ENCODE data around the gene SLC13A3. TPM values are rescaled to one million over a fixed set of nuclear protein-coding genes. Genes with fewer than 3 reads are reported as not detected.

Gene SLC13A3
- total RNA-seq, 3 donors from 2014 or later: 0.08 to 0.19 (median 0.13) TPM

DNA sequence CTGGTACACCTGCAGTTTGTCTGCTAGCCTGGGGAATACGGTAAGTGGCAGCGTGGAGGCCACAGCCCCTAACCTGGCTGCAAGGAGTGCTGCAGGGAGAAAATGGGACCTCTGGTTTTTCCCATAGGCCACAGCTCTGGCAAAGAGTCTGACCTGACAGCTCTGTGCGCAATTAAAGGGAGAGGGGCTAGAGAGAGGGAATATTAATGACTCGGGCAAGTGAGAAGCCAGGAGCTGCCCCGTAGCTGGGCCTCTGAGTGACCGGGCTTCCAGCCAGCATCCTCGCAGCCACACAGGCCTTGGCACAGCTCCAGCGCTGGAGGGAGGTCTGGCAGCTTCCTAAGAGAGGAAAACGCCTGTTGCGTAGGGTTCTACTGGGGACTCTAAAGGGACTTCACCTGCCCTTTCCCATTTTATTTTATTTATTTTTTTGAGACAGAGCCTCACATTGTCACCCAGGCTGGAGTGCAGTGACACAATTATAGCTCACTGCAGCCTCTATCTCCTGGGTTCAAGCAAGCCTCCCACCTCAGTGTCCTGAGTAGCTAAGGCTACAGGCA lies 82.6 kb downstream of the SLC13A3 start:
- DNase-seq: no peak
- Mint-ChIP-seq H3K9me3 (no peaks in the 10 kb centered on the region), H3K27me3 (ENCODE audit: low read depth) (peaks cover 7% of the 10 kb centered on the region), H3K4me3 (no peak overlapping the region), H3K36me3 (ENCODE audit: insufficient read depth) (no peaks in the 10 kb centered on the region), H3K4me1 (ENCODE audit: low read depth) (no peaks in the 10 kb centered on the region)
- no peak for ATAC-seq

DNA sequence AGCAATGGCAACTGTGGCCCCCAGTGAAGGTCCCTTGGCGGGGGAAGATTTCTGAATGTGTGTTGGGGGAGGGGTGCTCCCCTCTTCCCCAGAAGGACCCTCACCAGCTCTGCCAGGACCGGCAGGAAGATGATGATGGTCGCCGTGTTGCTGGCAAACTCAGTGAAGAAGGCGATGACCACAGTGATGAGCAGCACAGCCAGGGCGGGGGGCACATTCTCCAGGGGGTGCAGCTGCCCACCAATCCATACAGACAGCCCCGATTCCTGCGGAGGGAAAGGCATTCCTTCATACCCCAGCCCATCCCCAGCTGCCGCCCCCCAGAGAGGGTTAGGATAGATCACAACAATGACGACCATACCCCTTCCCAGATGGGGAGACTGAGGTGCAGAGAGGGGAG lies 85.1 kb downstream of the SLC13A3 start:
- Mint-ChIP-seq H3K27me3 (ENCODE audit: low read depth) (peaks cover 7% of the 10 kb centered on the region), H3K9me3 (no peaks in the 10 kb centered on the region), H3K4me3 (no peak overlapping the region), H3K36me3 (ENCODE audit: insufficient read depth) (no peaks in the 10 kb centered on the region), H3K4me1 (ENCODE audit: low read depth) (no peaks in the 10 kb centered on the region)
- DNase-seq: no peak
- ATAC-seq: no peak

DNA sequence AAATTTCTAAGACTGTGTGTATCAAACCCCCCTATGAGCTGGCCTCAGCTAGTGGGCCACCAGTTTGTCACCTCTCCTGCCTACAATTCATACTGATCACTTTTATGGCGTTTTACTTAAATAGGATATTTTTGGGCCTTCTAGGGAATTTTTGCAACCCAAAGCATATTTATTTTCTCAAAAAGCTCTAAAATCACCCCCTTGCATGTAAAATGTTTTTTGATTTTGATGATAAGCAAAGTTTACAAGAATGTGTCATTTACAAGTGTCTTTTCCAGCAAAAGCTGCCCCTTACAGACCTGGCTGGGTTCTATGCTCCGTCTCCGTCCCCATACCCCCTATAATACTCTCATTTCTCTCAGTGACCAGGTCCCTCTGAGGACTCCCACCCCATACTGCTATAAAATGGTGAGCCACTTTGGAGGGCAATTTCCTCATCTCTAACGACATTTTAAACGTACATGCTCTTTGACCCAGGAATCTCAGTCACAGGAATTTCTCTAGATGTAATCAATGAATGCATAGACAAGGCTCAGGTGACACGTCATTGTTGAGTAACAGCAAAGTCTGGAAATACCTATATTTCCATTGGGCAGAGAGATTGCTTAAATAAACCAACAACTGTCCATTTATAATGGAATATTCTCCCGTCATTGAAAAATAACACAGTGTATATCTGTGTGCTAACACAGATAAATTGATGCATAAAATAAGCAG lies 86.9 kb downstream of the SLC13A3 start:
- ATAC-seq: no peak
- no peak overlapping the region for H3K4me3 Mint-ChIP-seq
- no peaks in the 10 kb centered on the region for H3K4me1 Mint-ChIP-seq (ENCODE audit: low read depth)
- DNase-seq: no peak
- H3K27me3 Mint-ChIP-seq (ENCODE audit: low read depth): peaks cover 4% of the 10 kb centered on the region
- no peaks in the 10 kb centered on the region for H3K36me3 Mint-ChIP-seq (ENCODE audit: insufficient read depth)
- no peaks in the 10 kb centered on the region for H3K9me3 Mint-ChIP-seq

DNA sequence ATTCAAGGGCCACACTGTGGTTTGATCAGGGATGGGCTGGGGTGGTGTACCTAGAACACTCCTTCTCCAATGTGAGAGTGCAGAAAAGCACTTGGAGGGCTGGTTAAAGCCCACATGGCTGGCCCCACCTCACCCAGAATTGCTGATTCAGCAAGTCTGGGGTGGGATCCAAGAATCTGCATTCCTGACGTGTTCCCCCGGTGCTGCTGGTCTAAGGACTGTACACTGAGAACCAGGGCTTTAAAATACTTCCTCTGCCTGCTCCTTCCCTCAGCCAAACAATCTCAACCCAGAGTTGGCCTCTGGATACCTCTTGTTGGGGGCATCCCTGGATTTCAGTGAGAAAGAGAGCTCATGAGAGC lies 87.4 kb downstream of the SLC13A3 start:
- DNase-seq (no peak), ATAC-seq (no peak)

DNA sequence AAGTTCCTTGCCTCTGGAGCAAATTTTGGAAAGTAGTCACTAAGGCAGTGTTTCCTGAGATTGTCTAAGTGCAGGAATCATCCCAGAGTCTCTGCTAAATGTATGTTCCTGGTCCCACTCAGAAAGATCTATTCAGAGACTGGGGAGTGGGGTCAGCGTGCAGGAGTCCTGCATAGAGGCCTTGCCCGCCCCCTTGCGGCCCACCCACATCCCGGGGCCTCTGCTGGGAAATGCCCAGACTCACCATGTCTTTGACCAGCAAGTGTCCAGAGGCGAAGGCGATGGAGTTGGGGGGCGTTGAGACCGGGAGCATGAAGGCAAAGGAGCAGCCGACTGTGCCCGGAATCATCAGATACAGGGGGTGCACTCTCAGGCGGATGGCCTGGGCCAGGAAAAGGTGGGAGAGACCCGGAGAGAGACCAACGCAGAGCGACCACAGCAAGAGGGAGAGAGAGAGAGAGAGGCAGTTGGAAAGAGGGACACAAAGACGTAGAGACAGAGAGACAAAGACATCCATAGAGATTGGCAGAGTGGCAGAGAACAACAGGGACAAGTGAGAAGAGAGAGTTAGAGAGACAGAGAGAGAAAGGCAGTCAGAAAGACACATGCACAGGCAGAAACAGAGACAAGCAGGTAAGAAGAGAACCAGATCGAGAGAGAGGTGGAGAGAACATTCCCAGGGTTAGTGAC lies 87.9 kb downstream of the SLC13A3 start:
- ATAC-seq (no peak), DNase-seq (no peak)
- no peaks in the 10 kb centered on the region for H3K9me3 Mint-ChIP-seq
- peaks cover 7% of the 10 kb centered on the region for H3K4me1 Mint-ChIP-seq (ENCODE audit: low read depth)
- H3K4me3 Mint-ChIP-seq: no peak overlapping the region
- H3K27me3 Mint-ChIP-seq (ENCODE audit: low read depth): peaks cover 4% of the 10 kb centered on the region
- H3K36me3 Mint-ChIP-seq (ENCODE audit: insufficient read depth): no peaks in the 10 kb centered on the region

More for the DNA sequence above, 87.4 kb downstream of the SLC13A3 start:
- Mint-ChIP-seq H3K4me1 (ENCODE audit: low read depth) (peaks cover 1% of the 10 kb centered on the region), H3K9me3 (no peaks in the 10 kb centered on the region), H3K36me3 (ENCODE audit: insufficient read depth) (no peaks in the 10 kb centered on the region), H3K27me3 (ENCODE audit: low read depth) (peaks cover 4% of the 10 kb centered on the region), H3K4me3 (no peak overlapping the region)

DNA sequence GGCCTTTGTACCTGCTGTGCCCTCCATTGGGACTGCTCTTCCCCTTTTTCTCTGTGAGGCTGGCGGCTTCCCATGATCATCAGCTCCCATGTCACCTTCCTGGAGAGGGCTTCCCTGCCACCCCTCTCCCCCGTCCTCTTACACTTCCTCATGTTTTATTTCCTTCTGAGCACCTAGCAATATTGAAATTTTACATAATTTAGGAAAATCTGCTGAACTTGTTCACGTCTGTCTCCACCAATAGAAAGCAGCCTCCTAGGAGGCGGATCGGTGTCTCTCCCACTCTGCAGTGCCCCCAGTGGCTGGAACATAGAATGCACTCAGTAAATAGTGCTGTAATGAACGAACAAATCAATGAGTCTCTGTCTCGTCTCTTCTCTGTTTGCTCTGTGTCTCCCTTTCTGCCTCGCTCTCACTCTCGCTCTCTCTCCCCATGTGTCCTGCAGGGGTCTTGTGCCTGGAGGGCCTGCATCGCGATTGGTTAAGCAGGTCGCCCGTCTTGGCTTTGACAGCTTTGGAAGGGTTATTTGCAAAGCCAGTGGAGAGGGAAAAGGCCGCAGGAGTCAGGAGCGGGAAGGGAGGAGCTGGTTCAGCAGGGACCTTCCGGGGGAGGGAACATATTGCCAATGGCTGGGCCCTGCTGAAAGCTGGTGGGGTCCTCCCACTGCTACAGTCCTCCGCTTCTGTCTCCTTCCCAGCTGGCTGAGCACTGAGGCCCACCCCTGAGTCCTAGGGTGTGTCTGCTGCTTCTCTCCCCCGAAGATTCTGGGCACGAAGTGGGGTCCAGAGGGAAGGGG lies 88.7 kb downstream of the SLC13A3 start:
- DNase-seq: peak; percentile 51
- no peaks in the 10 kb centered on the region for H3K9me3 Mint-ChIP-seq
- no peaks in the 10 kb centered on the region for H3K36me3 Mint-ChIP-seq (ENCODE audit: insufficient read depth)
- H3K4me3 Mint-ChIP-seq: no peak overlapping the region
- H3K27me3 Mint-ChIP-seq (ENCODE audit: low read depth): peaks cover 3% of the 10 kb centered on the region
- ATAC-seq: peak; percentile 50 to 52
- H3K4me1 Mint-ChIP-seq (ENCODE audit: low read depth): peaks cover 13% of the 10 kb centered on the region

DNA sequence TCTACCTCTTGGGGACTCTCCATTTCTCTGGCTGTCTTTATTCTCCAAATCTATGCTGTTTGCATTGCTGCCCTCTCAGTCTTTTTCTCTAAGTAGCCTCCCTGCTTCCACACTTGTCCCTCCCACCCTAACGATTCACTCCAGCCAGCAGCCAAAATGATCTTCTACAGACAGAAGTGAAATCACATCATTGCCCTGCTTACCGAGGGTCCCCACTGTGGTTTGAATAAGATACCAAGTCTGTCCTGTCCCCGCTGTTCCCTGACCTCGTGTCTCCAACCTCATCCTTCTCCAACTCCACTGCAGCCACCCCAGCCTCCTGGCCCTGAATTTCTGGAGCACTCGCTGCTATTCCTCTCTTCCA lies 89.3 kb downstream of the SLC13A3 start:
- Mint-ChIP-seq H3K27me3 (ENCODE audit: low read depth) (no peaks in the 10 kb centered on the region), H3K4me1 (ENCODE audit: low read depth) (peaks cover 17% of the 10 kb centered on the region), H3K36me3 (ENCODE audit: insufficient read depth) (no peaks in the 10 kb centered on the region), H3K4me3 (no peak overlapping the region), H3K9me3 (no peaks in the 10 kb centered on the region)
- no peak for DNase-seq
- ATAC-seq: no peak

DNA sequence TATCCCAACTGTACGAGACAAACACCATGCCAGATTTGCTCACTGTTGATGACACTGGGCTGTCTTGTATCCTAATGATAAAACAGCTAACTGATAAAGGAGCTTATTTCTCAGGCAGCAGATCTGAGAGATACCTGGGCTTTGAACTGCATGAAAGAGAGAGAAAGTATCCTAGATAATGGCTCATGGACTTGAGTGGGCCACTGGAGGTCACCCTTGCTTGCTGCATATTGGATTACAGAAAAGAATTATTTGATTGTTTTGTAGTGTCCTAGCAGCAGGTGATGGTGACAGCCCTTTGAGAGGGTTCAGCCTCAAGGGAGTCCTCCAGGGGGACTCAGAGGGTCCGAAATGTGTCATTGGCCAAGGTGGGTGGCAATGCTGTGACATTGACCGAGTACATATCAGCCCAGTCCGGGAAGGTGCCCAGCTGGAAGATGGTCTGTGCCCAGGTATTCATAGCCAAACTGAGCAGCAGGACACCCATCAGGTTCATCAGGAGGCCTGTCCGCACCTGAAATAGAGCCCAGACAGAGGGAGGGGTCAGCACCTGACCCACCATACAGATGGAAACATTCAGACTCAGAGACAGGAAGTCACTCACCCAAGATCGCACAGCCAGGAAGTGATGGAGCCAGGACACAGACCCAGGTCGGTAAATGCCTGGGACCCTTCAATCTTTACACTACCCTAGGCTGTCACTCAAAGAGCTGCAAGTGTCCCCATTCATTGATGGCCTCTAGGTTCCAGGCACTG lies 91.4 kb downstream of the SLC13A3 start:
- DNase-seq (no peak), ATAC-seq (no peak)
- Mint-ChIP-seq H3K4me3 (no peak overlapping the region), H3K27me3 (ENCODE audit: low read depth) (no peaks in the 10 kb centered on the region), H3K9me3 (no peaks in the 10 kb centered on the region), H3K36me3 (ENCODE audit: insufficient read depth) (no peaks in the 10 kb centered on the region), H3K4me1 (ENCODE audit: low read depth) (peaks cover 18% of the 10 kb centered on the region)

DNA sequence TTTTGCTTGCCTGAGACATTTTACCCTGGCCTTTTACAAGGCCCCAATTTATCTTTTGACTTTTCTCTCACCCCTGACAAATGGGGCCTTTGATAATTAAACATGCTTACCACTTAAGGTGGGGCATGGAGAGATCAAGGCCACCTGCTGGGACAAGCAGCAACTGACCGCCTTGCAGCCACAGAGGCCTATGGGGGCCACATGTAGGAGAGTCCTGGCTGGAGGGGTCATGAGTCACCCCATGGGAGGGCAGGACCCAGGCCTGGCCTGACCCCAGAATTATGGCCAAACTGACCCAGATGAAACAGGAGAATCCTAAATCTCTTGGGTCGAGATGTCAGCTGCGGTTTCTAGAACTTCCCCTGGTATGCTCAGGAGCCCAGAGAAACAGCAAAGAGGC lies 92.3 kb downstream of the SLC13A3 start:
- H3K36me3 Mint-ChIP-seq (ENCODE audit: insufficient read depth): no peaks in the 10 kb centered on the region
- DNase-seq: no peak
- no peak for ATAC-seq
- no peak overlapping the region for H3K4me3 Mint-ChIP-seq
- no peaks in the 10 kb centered on the region for H3K27me3 Mint-ChIP-seq (ENCODE audit: low read depth)
- H3K9me3 Mint-ChIP-seq: no peaks in the 10 kb centered on the region
- H3K4me1 Mint-ChIP-seq (ENCODE audit: low read depth): peaks cover 19% of the 10 kb centered on the region

DNA sequence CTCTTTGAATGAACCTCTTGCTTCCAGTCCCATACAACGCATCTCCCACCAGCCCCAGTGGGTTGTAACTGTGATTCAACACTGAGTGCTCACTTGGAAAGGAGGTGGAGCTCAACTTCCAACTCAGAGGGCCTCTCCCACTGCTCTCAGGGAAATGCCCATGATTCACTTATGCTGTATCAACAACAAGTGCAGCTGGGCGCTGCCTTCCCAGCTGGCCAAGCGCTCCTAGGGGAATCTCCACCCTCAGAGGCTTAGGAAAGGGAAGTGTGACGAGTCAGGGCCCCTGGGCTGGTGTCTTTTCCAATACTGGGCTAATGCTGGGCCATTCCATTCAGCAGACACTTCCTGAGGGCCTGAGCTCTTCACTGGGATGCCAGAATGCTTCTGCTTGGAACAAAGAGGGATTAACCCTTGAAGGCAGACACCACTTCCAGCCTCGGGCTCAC lies 92.7 kb downstream of the SLC13A3 start:
- ATAC-seq (peak; percentile 94 to 95), DNase-seq (no peak)
- H3K9me3 Mint-ChIP-seq: no peaks in the 10 kb centered on the region
- peaks cover 19% of the 10 kb centered on the region for H3K4me1 Mint-ChIP-seq (ENCODE audit: low read depth)
- H3K4me3 Mint-ChIP-seq: no peak overlapping the region
- no peaks in the 10 kb centered on the region for H3K36me3 Mint-ChIP-seq (ENCODE audit: insufficient read depth)
- no peaks in the 10 kb centered on the region for H3K27me3 Mint-ChIP-seq (ENCODE audit: low read depth)

DNA sequence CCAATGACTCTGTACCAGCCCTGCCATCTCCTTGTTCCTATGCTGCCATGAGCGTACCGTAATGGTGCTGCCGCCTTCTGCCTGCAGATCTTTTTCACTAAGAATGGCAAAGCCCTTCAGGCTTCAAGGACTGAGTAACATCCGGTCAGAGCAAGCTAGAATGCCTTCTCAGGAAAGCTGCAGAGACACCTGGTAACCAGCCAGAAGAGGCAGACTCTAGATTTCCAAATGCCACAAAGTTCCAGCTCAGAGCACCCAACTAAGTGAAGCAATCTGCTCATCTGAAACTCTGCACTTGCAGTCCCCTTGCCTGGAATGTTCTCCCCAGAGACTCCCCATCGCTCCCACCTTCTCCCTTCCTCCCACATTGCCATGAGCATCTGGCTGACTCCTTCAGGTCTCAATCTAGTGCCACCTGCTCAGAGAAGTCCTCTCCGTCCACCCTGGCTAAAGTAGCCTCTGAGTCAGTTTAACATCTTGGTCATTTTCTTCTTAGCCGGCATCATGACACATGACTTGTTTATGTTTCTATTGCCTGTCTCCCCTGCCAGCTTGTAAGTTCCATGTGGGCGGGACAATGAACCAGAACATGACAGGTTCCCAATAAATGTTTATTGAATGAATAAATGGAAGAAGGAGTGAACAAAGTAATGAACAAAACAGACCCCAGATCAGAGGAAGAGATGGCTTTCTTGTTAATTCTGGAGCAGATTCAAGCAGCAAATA lies 93.9 kb downstream of the SLC13A3 start:
- Mint-ChIP-seq H3K27me3 (ENCODE audit: low read depth) (no peaks in the 10 kb centered on the region), H3K4me1 (ENCODE audit: low read depth) (peaks cover 31% of the 10 kb centered on the region), H3K4me3 (no peak overlapping the region), H3K9me3 (no peaks in the 10 kb centered on the region), H3K36me3 (ENCODE audit: insufficient read depth) (no peaks in the 10 kb centered on the region)
- ATAC-seq (no peak), DNase-seq (no peak)

DNA sequence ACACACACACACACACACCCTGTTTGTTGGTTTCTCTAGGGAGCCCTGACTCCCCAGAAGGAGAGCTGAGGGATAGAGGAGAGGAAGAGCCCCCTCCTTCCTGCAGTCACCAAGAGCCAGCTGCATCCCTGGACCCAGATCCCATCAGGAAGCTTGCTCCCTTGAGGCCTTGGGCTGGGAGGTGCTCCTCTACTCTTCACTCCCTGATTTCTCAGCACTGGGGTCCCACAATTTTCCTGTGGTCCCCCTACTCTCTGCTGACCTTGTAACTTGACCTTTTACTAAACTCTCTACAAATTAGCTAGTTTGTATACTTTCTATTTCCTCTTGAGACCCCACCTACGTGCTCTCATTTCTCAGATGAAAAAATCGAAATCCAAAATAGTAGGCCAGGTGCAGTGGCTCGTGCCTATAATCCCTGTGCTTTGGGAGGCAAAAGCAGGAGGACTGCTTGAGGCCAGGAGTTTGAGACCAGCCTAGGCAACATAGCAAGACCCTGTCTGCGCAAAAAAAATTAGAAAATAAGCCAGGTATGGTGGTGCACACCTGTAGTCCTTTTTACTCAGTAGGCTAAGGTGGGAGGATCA lies 95.8 kb downstream of the SLC13A3 start:
- no peak for ATAC-seq
- no peak overlapping the region for H3K4me3 Mint-ChIP-seq
- no peaks in the 10 kb centered on the region for H3K9me3 Mint-ChIP-seq
- H3K36me3 Mint-ChIP-seq (ENCODE audit: insufficient read depth): no peaks in the 10 kb centered on the region
- no peak for DNase-seq
- H3K27me3 Mint-ChIP-seq (ENCODE audit: low read depth): no peaks in the 10 kb centered on the region
- H3K4me1 Mint-ChIP-seq (ENCODE audit: low read depth): peaks cover 37% of the 10 kb centered on the region

DNA sequence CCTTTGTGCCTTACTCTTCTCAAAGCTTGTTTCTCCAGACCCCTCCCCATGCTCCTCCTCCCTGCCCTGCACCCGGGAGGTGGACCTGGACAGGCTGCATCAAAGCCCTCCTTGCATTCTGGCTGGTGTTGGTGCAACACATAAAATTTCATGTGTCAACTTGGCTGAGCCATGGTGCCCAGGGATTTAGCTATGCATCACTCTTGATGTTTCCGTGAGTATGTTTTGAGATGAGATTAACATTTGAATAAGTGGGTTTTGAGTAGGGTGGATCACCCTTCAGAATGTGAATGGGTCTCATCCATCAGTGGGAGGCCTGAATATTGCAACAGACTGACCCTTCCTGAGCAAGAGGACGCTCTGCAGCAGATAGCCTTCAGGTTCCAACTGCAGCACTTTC lies 96.4 kb downstream of the SLC13A3 start:
- Mint-ChIP-seq H3K4me1 (ENCODE audit: low read depth) (peaks cover 37% of the 10 kb centered on the region), H3K4me3 (no peak overlapping the region), H3K9me3 (no peaks in the 10 kb centered on the region), H3K36me3 (ENCODE audit: insufficient read depth) (no peaks in the 10 kb centered on the region), H3K27me3 (ENCODE audit: low read depth) (no peaks in the 10 kb centered on the region)
- no peak for DNase-seq
- ATAC-seq: no peak
